NCI-H2196 treated with DMSO at 0.1 percent for 48 hours (cell line): ENCODE data around the gene PRM2.
"Not testable (repeated sequence)": the region's sequence is repeated elsewhere in the genome, so short reads cannot be mapped to it uniquely, and the experiment has no call there.

ENCODE experiments used
- DNase-seq: peaks from one replicate; lab custom pipeline; 2025; ENCODE audit not compliant: unreplicated experiment; lab: John Stamatoyannopoulos, UW

The PRM2 gene

GRCh38 chr16:11290102-11290893, 14.0 kb upstream of the PRM2 start:
- no peak for DNase-seq

GRCh38 chr16:11289696-11290095, 13.4 kb upstream of the PRM2 start:
- not testable (repeated sequence) for DNase-seq

GRCh38 chr16:11289202-11289601, 12.9 kb upstream of the PRM2 start:
- DNase-seq, result no peak

- no peak for DNase-seq
Measured at GRCh38 chr16:11285842-11286241, 9.6 kb upstream of the PRM2 start.

GRCh38 chr16:11283820-11284248, 7.6 kb upstream of the PRM2 start:
- no peak for DNase-seq

- no peak for DNase-seq
Measured at GRCh38 chr16:11280616-11281522, 4.6 kb upstream of the PRM2 start, which contains the start of gene PRM1. PRM1 (minus strand) TSS chr16:11281330; CDS start chr16:11281238, 92 bp downstream.

GRCh38 chr16:11278681-11279628, 2.7 kb upstream of the PRM2 start:
- DNase-seq, result no peak

GRCh38 chr16:11277607-11278337, 1.5 kb upstream of the PRM2 start:
- DNase-seq, result no peak

- no peak for DNase-seq
Measured at GRCh38 chr16:11276896-11277593, 765 bp upstream of the PRM2 start.

GRCh38 chr16:11274964-11275363, 1.3 kb downstream of the PRM2 start:
- no peak for DNase-seq

- no peak for DNase-seq
Measured at GRCh38 chr16:11273721-11274324, 2.5 kb downstream of the PRM2 start.

GRCh38 chr16:11272921-11273720, 3.2 kb downstream of the PRM2 start, which contains the start of gene PRM3:
PRM3 (minus strand) TSS chr16:11273629; CDS start chr16:11273595, 34 bp downstream.
- DNase-seq, result no peak

- DNase-seq, result no peak
Measured at GRCh38 chr16:11272484-11272883, 3.8 kb downstream of the PRM2 start.

GRCh38 chr16:11271610-11272009, 4.7 kb downstream of the PRM2 start:
- DNase-seq, result no peak

- no peak for DNase-seq
Measured at GRCh38 chr16:11270602-11271162, 5.6 kb downstream of the PRM2 start.

GRCh38 chr16:11268921-11269375, 7.3 kb downstream of the PRM2 start, which contains the start of gene TNP2:
TNP2 (minus strand) TSS chr16:11269325; CDS start chr16:11269262, 63 bp downstream.
- no peak for DNase-seq

GRCh38 chr16:11265124-11265523, 11.2 kb downstream of the PRM2 start:
- no peak for DNase-seq
